ENCODE results near the gene CSNK1A1L. TPM values are rescaled to one million over a fixed set of nuclear protein-coding genes. Genes with fewer than 3 reads are reported as not detected.

Gene CSNK1A1L
- total and polyA plus RNA-seq, 10 of the 15 experiments (the other 5 are each of a cell fraction or from before 2014, with no cell fraction given) = not detected

DNA sequence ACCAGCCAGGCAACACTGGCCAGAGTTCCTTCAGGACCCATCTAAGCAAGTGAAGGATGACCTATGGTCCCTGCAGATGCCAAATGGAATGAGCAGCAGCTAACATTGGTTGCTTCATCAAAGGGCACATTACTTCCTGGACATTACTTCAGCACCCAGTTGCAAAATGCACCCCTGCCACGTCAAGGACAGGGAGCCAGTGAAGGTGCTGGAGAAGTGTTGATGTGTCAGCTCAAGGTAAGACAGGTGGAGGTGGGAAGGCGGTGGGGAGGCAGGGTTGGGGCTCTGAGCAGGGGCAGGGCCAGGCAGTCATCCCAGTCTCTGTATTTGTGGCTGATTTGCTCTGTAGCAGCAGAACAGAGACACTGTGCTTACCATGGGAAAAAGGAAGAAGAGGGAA, 14.6 kb downstream of the CSNK1A1L start:
- in situ Hi-C loops (cut with MboI) = no loop called here

DNA sequence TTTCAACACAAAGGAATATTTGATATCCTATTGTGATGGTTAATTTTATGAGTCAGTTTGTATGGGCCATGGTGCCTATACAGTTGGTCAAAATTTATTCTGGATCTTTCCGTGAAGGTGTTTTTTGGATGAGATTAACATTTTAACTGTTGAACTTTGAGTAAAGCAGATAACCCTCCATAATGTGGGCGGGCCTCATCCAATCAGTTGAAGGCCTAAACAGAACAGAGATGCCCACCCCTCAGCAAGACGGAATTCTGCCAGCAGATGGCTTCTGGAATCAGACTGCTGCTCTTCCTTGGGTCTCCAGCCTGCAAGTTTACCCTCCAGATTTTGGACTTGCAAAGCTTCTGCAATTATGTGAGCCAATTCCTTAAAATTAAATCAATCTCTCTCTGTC, 16.0 kb downstream of the CSNK1A1L start:
- BruUV-seq (replicated peaks) = no TSS peak
- no peak overlapping the region for H3K9ac ChIP-seq (ENCODE audit: control insufficient read depth, insufficient read depth, low read length)
- no peak overlapping the region for H3K4me2 ChIP-seq (ENCODE audit: control insufficient read depth, insufficient read depth)
- H4K20me1 ChIP-seq (ENCODE audit: control insufficient read depth, insufficient read depth) = no peaks in the 10 kb centered on the region
- ChIA-PET POLR2A (no interaction called here), SMC1A (ENCODE audit: uncharacterized antibody, unreplicated experiment) (no interaction called here), RAD21 (ENCODE audit: unreplicated experiment) (no interaction called here), CTCF (no interaction called here)
- TF ChIP-seq, protein P1, sequence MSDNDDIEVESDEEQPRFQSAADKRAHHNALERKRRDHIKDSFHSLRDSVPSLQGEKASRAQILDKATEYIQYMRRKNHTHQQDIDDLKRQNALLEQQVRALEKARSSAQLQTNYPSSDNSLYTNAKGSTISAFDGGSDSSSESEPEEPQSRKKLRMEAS (IDR thresholded peaks at IDR 0.05; ENCODE audit: low read depth, low read length) = no peak
- TF ChIP-seq PAX5 (IDR thresholded peaks at IDR 0.05; ENCODE audit: borderline replicate concordance, low read depth, low read length) (no peak), CBX5 (IDR thresholded peaks at IDR 0.05; ENCODE audit: low read depth) (no peak), REST (IDR thresholded peaks at IDR 0.05; ENCODE audit: low read depth, low read length) (no peak), RFX5 (IDR thresholded peaks at IDR 0.05; ENCODE audit: low read depth, low read length) (no peak), FOXK2 (IDR thresholded peaks at IDR 0.05) (no peak), MEF2B (IDR thresholded peaks at IDR 0.05; ENCODE audit: partially characterized antibody, poor library complexity, severe bottlenecking) (no peak), PKNOX1 (IDR thresholded peaks at IDR 0.05) (no peak)
- intact Hi-C loops (cut with micrococcal nuclease; ENCODE audit: unreplicated experiment) (no loop called here), in situ Hi-C loops (cut with MboI) (loop anchor here (10.0 kb wide), 1 partner anchor 515 kb away; no protein-coding TSS in a partner anchor)
- no peak overlapping the region for H3K4me3 ChIP-seq
- H3K4me1 ChIP-seq (ENCODE audit: control insufficient read depth, insufficient read depth, low read length) = no peaks in the 10 kb centered on the region
- no peaks in the 10 kb centered on the region for H3K9me3 ChIP-seq (replicated peaks; ENCODE audit: control insufficient read depth, insufficient read depth, low read length)
- H3K27me3 ChIP-seq (replicated peaks in 1 of 2; ENCODE audit: control insufficient read depth in 2 of 2, insufficient read depth in 2 of 2, low read length in 1 of 2) = 0 out of 4 replicates have a peak, but pooled peaks cover 0 to 1% of the 10 kb centered on the region in 2 experiments
- H3K27ac ChIP-seq (ENCODE audit: control insufficient read depth, insufficient read depth) = no peak overlapping the region
- WGBS (ENCODE audit: insufficient coverage, insufficient replicate concordance, low lambda C conversion rate, missing lambda C conversion rate) = 16% methylated on average over 3 of the region's 3 CpGs
- DNase-seq (ENCODE audit: low read depth, low spot score) = no peak
- H3K79me2 ChIP-seq (ENCODE audit: control insufficient read depth, insufficient read depth, low read length) = no peaks in the 10 kb centered on the region
- FAIRE-seq = no peak
- no peaks in the 10 kb centered on the region for H3K36me3 ChIP-seq (ENCODE audit: control insufficient read depth in 2 of 2, insufficient read depth in 2 of 2, low read length in 1 of 2)
- H2AFZ ChIP-seq (ENCODE audit: control insufficient read depth, low read depth, low read length) = no peak overlapping the region
- ATAC-seq = no peak

More for the DNA sequence above, 14.6 kb downstream of the CSNK1A1L start:
- Histone ChIP-seq H4K20me1 (ENCODE audit: control insufficient read depth, insufficient read depth) (no peaks in the 10 kb centered on the region), H3K4me2 (ENCODE audit: control insufficient read depth, insufficient read depth) (no peak overlapping the region), H3K4me1 (ENCODE audit: control insufficient read depth, insufficient read depth, low read length) (no peaks in the 10 kb centered on the region), H3K27me3 (replicated peaks in 1 of 2; ENCODE audit: control insufficient read depth in 2 of 2, insufficient read depth in 2 of 2, low read length in 1 of 2) (0 out of 4 replicates have a peak, but pooled peaks cover 0 to 1% of the 10 kb centered on the region in 2 experiments), H3K9ac (ENCODE audit: control insufficient read depth, insufficient read depth, low read length) (no peak overlapping the region), H3K79me2 (ENCODE audit: control insufficient read depth, insufficient read depth, low read length) (no peaks in the 10 kb centered on the region), H3K27ac (ENCODE audit: control insufficient read depth, insufficient read depth) (no peak overlapping the region), H2AFZ (ENCODE audit: control insufficient read depth, low read depth, low read length) (no peak overlapping the region), H3K9me3 (replicated peaks; ENCODE audit: control insufficient read depth, insufficient read depth, low read length) (no peaks in the 10 kb centered on the region), H3K4me3 (no peak overlapping the region), H3K36me3 (ENCODE audit: control insufficient read depth in 2 of 2, insufficient read depth in 2 of 2, low read length in 1 of 2) (no peaks in the 10 kb centered on the region)
- 10% methylated on average over 2 of the region's 2 CpGs for WGBS (ENCODE audit: insufficient coverage, insufficient replicate concordance, low lambda C conversion rate, missing lambda C conversion rate)
- ChIA-PET POLR2A (no interaction called here), CTCF (no interaction called here), RAD21 (ENCODE audit: unreplicated experiment) (no interaction called here), SMC1A (ENCODE audit: uncharacterized antibody, unreplicated experiment) (no interaction called here)
- intact Hi-C loops (cut with micrococcal nuclease; ENCODE audit: unreplicated experiment) = no loop called here
- ATAC-seq = no peak
- no peak for FAIRE-seq
- TF ChIP-seq RELA (IDR thresholded peaks at IDR 0.05; ENCODE audit: borderline replicate concordance, partially characterized antibody) (no peak), CBX3 (IDR thresholded peaks at IDR 0.05; ENCODE audit: borderline replicate concordance, low read depth) (no peak), MEF2A (IDR thresholded peaks at IDR 0.05; ENCODE audit: insufficient read depth, low read depth, low read length) (no peak), HDAC6 (IDR thresholded peaks at IDR 0.05; ENCODE audit: unreplicated experiment) (no peak), CHD2 (IDR thresholded peaks at IDR 0.05; ENCODE audit: borderline replicate concordance, low read depth, low read length) (no peak)
- TF ChIP-seq, protein P2, sequence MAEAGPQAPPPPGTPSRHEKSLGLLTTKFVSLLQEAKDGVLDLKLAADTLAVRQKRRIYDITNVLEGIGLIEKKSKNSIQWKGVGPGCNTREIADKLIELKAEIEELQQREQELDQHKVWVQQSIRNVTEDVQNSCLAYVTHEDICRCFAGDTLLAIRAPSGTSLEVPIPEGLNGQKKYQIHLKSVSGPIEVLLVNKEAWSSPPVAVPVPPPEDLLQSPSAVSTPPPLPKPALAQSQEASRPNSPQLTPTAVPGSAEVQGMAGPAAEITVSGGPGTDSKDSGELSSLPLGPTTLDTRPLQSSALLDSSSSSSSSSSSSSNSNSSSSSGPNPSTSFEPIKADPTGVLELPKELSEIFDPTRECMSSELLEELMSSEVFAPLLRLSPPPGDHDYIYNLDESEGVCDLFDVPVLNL (IDR thresholded peaks at IDR 0.05; ENCODE audit: low read depth, low read length) = no peak
- DNase-seq (ENCODE audit: low read depth, low spot score) = no peak
- BruUV-seq (replicated peaks) = no TSS peak
